SK-N-SH (cell line): ENCODE measurements around the gene CHD8. TPM values are rescaled to one million over a fixed set of nuclear protein-coding genes. Genes with fewer than 3 reads are reported as not detected.
A peak's percentile ranks its signal among the peaks of the same experiment; 100 is the strongest.

Source experiments
- CTCF ChIA-PET: fragments of 300-600, 350-600 bp; formaldehyde crosslinking; extraction: SDS; loops from one replicate; lab custom pipeline; 2021; lab: Yijun Ruan, JAX
- POLR2A ChIA-PET: fragments of 350-600 bp; sonication (Branson Sonifier 250); formaldehyde crosslinking; extraction: SDS; loops from one replicate; lab custom pipeline; 2020; ENCODE audit warnings: antibody characterized with exemption, inconsistent platforms; lab: Yijun Ruan, JAX
- DNase-seq: peaks from one replicate; pipeline ENCODE4 v3.0.0; 2012
- H2AFZ ChIP-seq: fragments of 200-600 bp; sonication (generic); 2 replicates; pipeline ENCODE4 v1.8.1; 2016; ENCODE audit warnings: antibody characterized with exemption, mild to moderate bottlenecking, low read depth
- H3F3A ChIP-seq: fragments of 200-600 bp; sonication (generic); replicated peaks from 2 replicates; pipeline ENCODE3; 2016; ENCODE audit warnings: antibody characterized with exemption, mild to moderate bottlenecking; ENCODE audit not compliant: insufficient read depth
- H3K27ac ChIP-seq, 2 experiments: fragments of 200-500 bp in 1 of 2; fragments of 200-600 bp in 1 of 2; sonication (Bioruptor generic) in 1 of 2; sonication (generic), shearing (Covaris generic) in 1 of 2; 2 replicates each; pipeline versions ENCODE4 v1.5.1 to v1.6.1; 2014 to 2016; ENCODE audit warnings: low read depth in 2 of 2, inconsistent platforms in 1 of 2, low read length in 1 of 2, mild to moderate bottlenecking in 1 of 2, mixed read lengths in 1 of 2
- H3K27me3 ChIP-seq: fragments of 200-600 bp; sonication (generic), shearing (Covaris generic); 2 replicates; pipeline ENCODE4 v1.6.1; 2016; ENCODE audit warnings: mixed run types; ENCODE audit not compliant: insufficient read depth
- H3K36me3 ChIP-seq, 2 experiments: fragments of 200-500 bp in 1 of 2; fragments of 200-600 bp in 1 of 2; sonication (Bioruptor generic) in 1 of 2; sonication (generic) in 1 of 2; replicated peaks in 1 of 2; 2 replicates each; pipeline versions ENCODE3 to v1.5.1; 2014 to 2016; ENCODE audit warnings: low read length in 1 of 2, mild to moderate bottlenecking in 1 of 2; ENCODE audit not compliant: insufficient read depth in 2 of 2, control insufficient read depth in 1 of 2
- H3K4me1 ChIP-seq, 2 experiments: fragments of 200-500 bp in 1 of 2; fragments of 200-600 bp in 1 of 2; sonication (Bioruptor generic) in 1 of 2; sonication (generic), shearing (Covaris generic) in 1 of 2; 2 replicates each; pipeline versions ENCODE4 v1.5.1 to v1.6.1; 2014 to 2016; ENCODE audit warnings: low read depth in 1 of 2, low read length in 1 of 2, mixed run types in 1 of 2; ENCODE audit not compliant: insufficient read depth in 2 of 2, control insufficient read depth in 1 of 2
- H3K4me2 ChIP-seq: fragments of 200-600 bp; sonication (generic), shearing (Covaris generic); 2 replicates; pipeline ENCODE4 v1.6.1; 2017; ENCODE audit warnings: mixed run types
- H3K4me3 ChIP-seq, 2 experiments: fragments of 200-500 bp in 1 of 2; fragments of 200-600 bp in 1 of 2; sonication (Bioruptor generic) in 1 of 2; sonication (generic), shearing (Covaris generic) in 1 of 2; 2 replicates each; pipeline versions ENCODE4 v1.5.1 to v1.8.1; 2014 to 2016; ENCODE audit warnings: low read depth in 2 of 2, inconsistent platforms in 1 of 2, low read length in 1 of 2, mild to moderate bottlenecking in 1 of 2, mixed read lengths in 1 of 2, moderate library complexity in 1 of 2
- H3K79me2 ChIP-seq: fragments of 200-600 bp; sonication (generic); 2 replicates; pipeline ENCODE4 v1.8.1; 2017; ENCODE audit warnings: mild to moderate bottlenecking; ENCODE audit not compliant: insufficient read depth
- H3K9ac ChIP-seq: fragments of 200-600 bp; sonication (generic); 2 replicates; pipeline ENCODE4 v1.6.1; 2017; ENCODE audit warnings: mixed run types
- H3K9me2 ChIP-seq: fragments of 200-600 bp; sonication (generic); 2 replicates; pipeline ENCODE4 v1.6.1; 2017; ENCODE audit warnings: mixed run types
- H3K9me3 ChIP-seq: fragments of 200-600 bp; sonication (generic); 2 replicates; pipeline ENCODE4 v1.6.1; 2017; ENCODE audit warnings: mixed run types, mild to moderate bottlenecking, moderate library complexity
- H4K20me1 ChIP-seq: fragments of 200-600 bp; sonication (generic); 2 replicates; pipeline ENCODE4 v1.6.1; 2017; ENCODE audit warnings: mild to moderate bottlenecking, mixed run types; ENCODE audit not compliant: insufficient read depth
- ELF1 ChIP-seq: IDR thresholded peaks from 2 replicates; pipeline ENCODE4 v1.4.0; 2012
- EP300 ChIP-seq, 2 experiments: IDR thresholded peaks; 2 replicates each; pipeline versions ENCODE4 v1.4.0 to v1.6.1; 2012; ENCODE audit warnings: borderline replicate concordance in 1 of 2, low read depth in 1 of 2, low read length in 1 of 2
- EZH2phosphoT487 ChIP-seq: fragments of 200-600 bp; sonication (generic); IDR thresholded peaks from 2 replicates; pipeline ENCODE4 v1.6.1; 2017; ENCODE audit warnings: low read depth, mixed run types, mild to moderate bottlenecking, antibody characterized with exemption, moderate library complexity, borderline replicate concordance
- FOXJ3 ChIP-seq: sonication (generic); formaldehyde crosslinking; IDR thresholded peaks from 2 replicates; pipeline ENCODE4 v1.5.1; 2020; ENCODE audit warnings: mild to moderate bottlenecking, missing genetic modification reagents
- GATA2 ChIP-seq: sonication (generic); formaldehyde crosslinking; IDR thresholded peaks from 2 replicates; pipeline ENCODE4 v1.5.0; 2020; ENCODE audit warnings: mild to moderate bottlenecking, missing genetic modification reagents
- MAX ChIP-seq: IDR thresholded peaks from 2 replicates; pipeline ENCODE4 v1.4.0; 2012; ENCODE audit warnings: low read depth
- MEF2A ChIP-seq: IDR thresholded peaks from 2 replicates; pipeline ENCODE4 v1.4.0; 2012; ENCODE audit warnings: low read depth, borderline replicate concordance
- NFIC ChIP-seq: IDR thresholded peaks from 2 replicates; pipeline ENCODE4 v1.4.0; 2012; ENCODE audit warnings: borderline replicate concordance
- NRF1 ChIP-seq: IDR thresholded peaks from 2 replicates; pipeline ENCODE4 v1.6.1; 2012; ENCODE audit warnings: low read depth, mild to moderate bottlenecking, low read length
- RAD21 ChIP-seq: IDR thresholded peaks from 2 replicates; pipeline ENCODE4 v1.6.1; 2012; ENCODE audit warnings: mild to moderate bottlenecking, low read length
- RCOR1 ChIP-seq: fragments of 150-350 bp; IDR thresholded peaks from 2 replicates; pipeline ENCODE4 v1.6.1; 2017; ENCODE audit warnings: antibody characterized with exemption, low read length
- RFX5 ChIP-seq: IDR thresholded peaks from 2 replicates; pipeline ENCODE4 v1.6.1; 2012; ENCODE audit warnings: mild to moderate bottlenecking, improper control_type of control experiment, low read length
- RXRA ChIP-seq: IDR thresholded peaks from 2 replicates; pipeline ENCODE4 v1.4.0; 2012; ENCODE audit warnings: low read depth, mild to moderate bottlenecking, borderline replicate concordance
- SIN3A ChIP-seq: IDR thresholded peaks from 2 replicates; pipeline ENCODE4 v1.6.1; 2012; ENCODE audit warnings: low read depth, mild to moderate bottlenecking, low read length, moderate library complexity, borderline replicate concordance
- SMC3 ChIP-seq: IDR thresholded peaks from 2 replicates; pipeline ENCODE4 v1.6.1; 2012; ENCODE audit warnings: low read depth, low read length, improper control_type of control experiment
- TAF1 ChIP-seq: IDR thresholded peaks from 2 replicates; pipeline ENCODE4 v1.6.1; 2012; ENCODE audit warnings: low read depth, mild to moderate bottlenecking, low read length, moderate library complexity, borderline replicate concordance
- TCF12 ChIP-seq: IDR thresholded peaks from 2 replicates; pipeline ENCODE4 v1.4.0; 2012
- YY1 ChIP-seq: IDR thresholded peaks from 2 replicates; pipeline ENCODE4 v1.4.0; 2012; ENCODE audit warnings: low read depth, mild to moderate bottlenecking
- WGBS: methylation state at CpG from one replicate; pipeline ENCODE4 v1.1.6; 2017; ENCODE audit warnings: low lambda C conversion rate; 5-methylcytosine and 5-hydroxymethylcytosine counted together
- polyA plus RNA-seq, 3 experiments: library from polyadenylated mRNA; depleted of rRNA; stranded (reverse); fragments of >200 nt; gene quantifications; 2 replicates each; pipeline ENCODE4 v1.2.3, GENCODE V29; 2012
- TF ChIP-seq, protein P1 (sequence below): fragments of 150-350 bp; IDR thresholded peaks from 2 replicates; pipeline ENCODE4 v1.6.1; 2017; ENCODE audit warnings: antibody characterized with exemption, low read length, low read depth, borderline replicate concordance
- TF ChIP-seq, protein P2 (sequence below): fragments of 200-600 bp; sonication (generic); IDR thresholded peaks from 2 replicates; pipeline ENCODE4 v1.6.1; 2017; ENCODE audit warnings: antibody characterized with exemption, mild to moderate bottlenecking, moderate library complexity
- TF ChIP-seq, protein P3 (sequence below): IDR thresholded peaks from 2 replicates; pipeline ENCODE4; 2012

Gene CHD8
- polyA plus RNA-seq, 1 of the 3 experiments (the other 2 are of a cell fraction) = 25.3 TPM

GRCh38 chr14:21496453-21496852, 40.5 kb upstream of the CHD8 start:
- TF ChIP-seq, protein P1, sequence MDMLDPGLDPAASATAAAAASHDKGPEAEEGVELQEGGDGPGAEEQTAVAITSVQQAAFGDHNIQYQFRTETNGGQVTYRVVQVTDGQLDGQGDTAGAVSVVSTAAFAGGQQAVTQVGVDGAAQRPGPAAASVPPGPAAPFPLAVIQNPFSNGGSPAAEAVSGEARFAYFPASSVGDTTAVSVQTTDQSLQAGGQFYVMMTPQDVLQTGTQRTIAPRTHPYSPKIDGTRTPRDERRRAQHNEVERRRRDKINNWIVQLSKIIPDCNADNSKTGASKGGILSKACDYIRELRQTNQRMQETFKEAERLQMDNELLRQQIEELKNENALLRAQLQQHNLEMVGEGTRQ = no peak
- TF ChIP-seq, protein P2, sequence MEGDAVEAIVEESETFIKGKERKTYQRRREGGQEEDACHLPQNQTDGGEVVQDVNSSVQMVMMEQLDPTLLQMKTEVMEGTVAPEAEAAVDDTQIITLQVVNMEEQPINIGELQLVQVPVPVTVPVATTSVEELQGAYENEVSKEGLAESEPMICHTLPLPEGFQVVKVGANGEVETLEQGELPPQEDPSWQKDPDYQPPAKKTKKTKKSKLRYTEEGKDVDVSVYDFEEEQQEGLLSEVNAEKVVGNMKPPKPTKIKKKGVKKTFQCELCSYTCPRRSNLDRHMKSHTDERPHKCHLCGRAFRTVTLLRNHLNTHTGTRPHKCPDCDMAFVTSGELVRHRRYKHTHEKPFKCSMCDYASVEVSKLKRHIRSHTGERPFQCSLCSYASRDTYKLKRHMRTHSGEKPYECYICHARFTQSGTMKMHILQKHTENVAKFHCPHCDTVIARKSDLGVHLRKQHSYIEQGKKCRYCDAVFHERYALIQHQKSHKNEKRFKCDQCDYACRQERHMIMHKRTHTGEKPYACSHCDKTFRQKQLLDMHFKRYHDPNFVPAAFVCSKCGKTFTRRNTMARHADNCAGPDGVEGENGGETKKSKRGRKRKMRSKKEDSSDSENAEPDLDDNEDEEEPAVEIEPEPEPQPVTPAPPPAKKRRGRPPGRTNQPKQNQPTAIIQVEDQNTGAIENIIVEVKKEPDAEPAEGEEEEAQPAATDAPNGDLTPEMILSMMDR = no peak
- TF ChIP-seq RAD21 = no peak
- no peak for TF ChIP-seq FOXJ3
- TF ChIP-seq NRF1 = no peak
- no peak for TF ChIP-seq RCOR1
- TF ChIP-seq EP300 (IDR thresholded peaks at IDR 0.05; ENCODE audit: borderline replicate concordance in 1 of 2, low read depth in 1 of 2, low read length in 1 of 2) = no peak
- no peak for TF ChIP-seq NFIC
- no peak for TF ChIP-seq RXRA
- Histone ChIP-seq H3K36me3 (peaks cover 69 to 78% of the 10 kb centered on the region in 2 experiments), H3K4me3 (no peak overlapping the region), H3K9ac (no peak overlapping the region), H4K20me1 (no peaks in the 10 kb centered on the region), H3K27ac (no peak overlapping the region), H3K9me2 (no peaks in the 10 kb centered on the region), H3F3A (peaks cover 25% of the 10 kb centered on the region), H2AFZ (no peak overlapping the region), H3K9me3 (no peaks in the 10 kb centered on the region), H3K4me1 (peaks cover 0 to 6% of the 10 kb centered on the region in 2 experiments; a peak in 1 of 4 replicates), H3K27me3 (no peaks in the 10 kb centered on the region), H3K4me2 (no peak overlapping the region), H3K79me2 (peaks cover 3% of the 10 kb centered on the region; the same call in 1 of the 2 replicates)
- POLR2A ChIA-PET = no interaction called here
- DNase-seq = no peak
- 94% methylated on average over 2 of the region's 2 CpGs for WGBS
- CTCF ChIA-PET = interaction anchor here (0.7 to 5.2 kb wide), 4 partner anchors 13 to 392 kb away, joined by 3 to 49 read pairs (median 7); partner anchors contain the start of genes METTL3, RAB2B and TOX4

GRCh38 chr14:21494902-21495762, 39.2 kb upstream of the CHD8 start:
- H3K27me3 ChIP-seq = no peaks in the 10 kb centered on the region
- ChIA-PET POLR2A (interaction anchor here (1.8 kb wide), 1 partner anchor 18 kb away, joined by 4 read pairs; the partner anchor contains the start of genes RAB2B and TOX4), CTCF (interaction anchor here (1.3 to 5.2 kb wide), 3 partner anchors 14 to 62 kb away, joined by 3 to 49 read pairs (median 9); partner anchors contain the start of genes METTL3, RAB2B and TOX4)
- no peak overlapping the region for H2AFZ ChIP-seq
- peaks cover 3% of the 10 kb centered on the region; the same call in 1 of the 2 replicates for H3K79me2 ChIP-seq
- no peak for DNase-seq
- no peak overlapping the region for H3K9ac ChIP-seq
- H3F3A ChIP-seq = peaks cover 25% of the 10 kb centered on the region
- H3K4me2 ChIP-seq = no peak overlapping the region
- peaks cover 72 to 78% of the 10 kb centered on the region in 2 experiments for H3K36me3 ChIP-seq
- no peaks in the 10 kb centered on the region for H3K9me2 ChIP-seq
- no peak overlapping the region for H3K4me3 ChIP-seq
- 59% methylated on average over 2 of the region's 2 CpGs for WGBS
- H3K9me3 ChIP-seq = no peaks in the 10 kb centered on the region
- peaks cover 0 to 6% of the 10 kb centered on the region in 2 experiments; a peak in 1 of 4 replicates for H3K4me1 ChIP-seq
- no peaks in the 10 kb centered on the region for H4K20me1 ChIP-seq
- peak overlapping the region in 1 of 2 experiments; percentile 23; a peak in 2 of 4 replicates for H3K27ac ChIP-seq
- no peak for TF ChIP-seq SMC3
- no peak for TF ChIP-seq MEF2A
- no peak for TF ChIP-seq TAF1
- TF ChIP-seq RAD21 = no peak
- no peak for TF ChIP-seq EP300 (IDR thresholded peaks at IDR 0.05; ENCODE audit: borderline replicate concordance in 1 of 2, low read depth in 1 of 2, low read length in 1 of 2)
- no peak for TF ChIP-seq GATA2 (CRISPR knock-in tag)
- TF ChIP-seq, protein P1 = no peak
- no peak for TF ChIP-seq FOXJ3
- TF ChIP-seq YY1 = no peak
- TF ChIP-seq RFX5 = no peak
- no peak for TF ChIP-seq RCOR1
- no peak for TF ChIP-seq ELF1
- no peak for TF ChIP-seq TCF12
- TF ChIP-seq SIN3A = no peak
- no peak for TF ChIP-seq EZH2phosphoT487
- TF ChIP-seq, protein P3, sequence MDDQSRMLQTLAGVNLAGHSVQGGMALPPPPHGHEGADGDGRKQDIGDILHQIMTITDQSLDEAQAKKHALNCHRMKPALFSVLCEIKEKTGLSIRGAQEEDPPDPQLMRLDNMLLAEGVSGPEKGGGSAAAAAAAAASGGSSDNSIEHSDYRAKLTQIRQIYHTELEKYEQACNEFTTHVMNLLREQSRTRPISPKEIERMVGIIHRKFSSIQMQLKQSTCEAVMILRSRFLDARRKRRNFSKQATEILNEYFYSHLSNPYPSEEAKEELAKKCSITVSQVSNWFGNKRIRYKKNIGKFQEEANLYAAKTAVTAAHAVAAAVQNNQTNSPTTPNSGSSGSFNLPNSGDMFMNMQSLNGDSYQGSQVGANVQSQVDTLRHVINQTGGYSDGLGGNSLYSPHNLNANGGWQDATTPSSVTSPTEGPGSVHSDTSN = no peak
- no peak for TF ChIP-seq MAX
